GM18519 (cell line): ENCODE results near the gene FTO.

ENCODE experiments used
- ATAC-seq: cut with Tn5 transposase; IDR thresholded peaks from one replicate; pipeline ENCODE4 v1.9.1; 2021; ENCODE audit warnings: mild to moderate bottlenecking, moderate library complexity; ENCODE audit not compliant: unreplicated experiment, low FRiP score

The FTO gene

DNA sequence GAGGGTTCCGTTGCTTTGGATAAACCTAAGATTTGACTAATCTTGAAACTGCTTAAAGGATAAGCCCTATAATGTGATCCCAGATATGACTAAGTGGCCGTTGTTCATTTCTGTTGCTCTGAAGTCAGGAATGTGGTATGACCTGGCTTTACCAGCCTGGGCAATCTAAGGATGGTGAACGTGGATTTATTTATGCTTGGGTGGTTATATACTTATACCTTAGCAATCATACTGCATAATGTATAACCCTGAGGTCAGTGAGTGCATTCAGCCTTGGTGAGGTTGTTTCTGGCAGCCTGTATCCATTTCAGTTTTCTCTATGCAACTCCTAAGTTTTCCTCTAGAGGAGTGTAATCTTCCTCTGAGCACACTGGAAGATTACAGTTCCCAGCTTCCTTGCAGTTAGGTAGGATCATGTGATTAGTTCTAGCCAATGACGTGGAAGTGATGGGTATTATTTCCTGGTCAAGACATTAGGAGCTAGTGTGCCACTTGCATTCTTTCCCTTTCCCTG, 41.9 kb downstream of the FTO start:
- no peak for ATAC-seq

DNA sequence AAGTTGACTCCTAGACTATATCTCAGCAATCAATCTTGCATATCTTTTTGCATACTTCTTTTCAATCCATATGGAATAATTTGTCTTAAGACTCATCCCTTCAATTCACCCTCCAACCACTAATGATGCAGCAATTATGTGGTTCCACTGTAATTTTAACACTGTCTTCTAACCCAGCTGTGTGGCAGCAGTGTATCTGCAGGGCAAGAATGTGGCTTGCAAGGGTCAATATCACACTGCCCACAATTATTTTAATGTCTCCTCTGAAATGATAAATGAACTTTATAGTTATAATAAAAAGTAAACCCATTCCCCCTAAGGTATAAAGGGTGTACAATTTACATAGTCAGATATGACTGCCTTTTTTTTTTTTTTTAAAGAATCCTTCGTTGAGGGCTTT, 48.6 kb downstream of the FTO start:
- ATAC-seq, result no peak

DNA sequence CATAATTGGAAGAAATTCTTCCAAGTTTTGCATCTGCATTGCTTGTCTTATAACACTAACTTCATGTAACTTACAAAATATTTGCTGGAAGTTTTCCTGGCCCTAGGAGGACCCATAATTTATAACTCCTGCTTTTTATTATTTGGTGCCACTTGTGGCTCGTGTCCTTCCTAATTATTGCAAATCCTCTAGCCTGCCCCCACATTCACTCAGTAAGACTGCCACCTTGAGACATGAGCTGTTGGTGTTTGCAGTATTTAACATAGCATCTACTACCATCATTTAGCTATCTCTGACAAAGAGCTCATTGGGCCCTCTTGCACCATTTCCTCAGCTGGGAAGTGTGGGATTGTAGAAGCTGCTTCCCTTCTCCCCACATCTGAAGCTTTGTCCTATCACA, 49.5 kb downstream of the FTO start:
- no peak for ATAC-seq

DNA sequence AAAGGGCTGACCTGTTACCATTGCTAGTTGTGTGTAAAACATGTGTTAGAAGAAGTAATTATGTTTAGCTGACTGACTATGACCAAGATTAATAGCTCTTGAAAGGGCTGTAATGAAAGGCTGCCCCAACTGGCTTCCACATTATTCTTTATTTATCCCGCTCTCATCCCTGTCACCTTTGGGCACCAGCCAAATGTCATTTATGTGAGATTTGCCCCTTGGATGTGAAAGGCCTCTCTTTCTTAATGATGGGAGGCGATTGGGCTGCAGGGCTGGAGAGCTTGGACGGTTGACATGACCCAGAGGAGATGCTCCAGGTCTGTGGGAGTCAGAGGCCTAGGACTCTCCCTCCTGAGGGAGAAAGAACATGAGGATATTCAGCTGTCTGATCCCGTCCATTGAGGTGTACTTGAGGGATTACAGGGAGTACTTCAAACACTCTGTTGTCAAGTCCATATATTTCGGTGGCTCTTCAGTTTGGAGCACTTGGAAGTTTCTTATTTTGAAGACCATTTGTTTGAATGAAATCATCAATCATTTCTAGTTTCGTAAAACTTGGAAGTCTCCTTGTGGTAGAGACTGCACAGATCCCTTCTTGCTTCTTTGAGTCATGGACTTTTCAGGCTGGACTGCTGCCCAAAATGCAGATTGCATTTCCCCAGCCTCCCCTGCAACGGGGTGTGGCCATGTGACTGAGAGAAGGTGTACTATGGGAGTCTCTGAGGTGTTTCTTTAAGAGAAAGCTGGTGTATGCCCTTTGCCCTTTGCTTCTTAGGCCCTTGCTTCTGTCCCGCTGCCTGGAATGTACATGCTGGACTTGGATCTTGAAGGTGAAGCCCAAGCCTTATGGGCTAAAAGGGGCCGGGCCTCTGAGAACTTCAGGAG, 51.3 kb downstream of the FTO start:
- no peak for ATAC-seq

DNA sequence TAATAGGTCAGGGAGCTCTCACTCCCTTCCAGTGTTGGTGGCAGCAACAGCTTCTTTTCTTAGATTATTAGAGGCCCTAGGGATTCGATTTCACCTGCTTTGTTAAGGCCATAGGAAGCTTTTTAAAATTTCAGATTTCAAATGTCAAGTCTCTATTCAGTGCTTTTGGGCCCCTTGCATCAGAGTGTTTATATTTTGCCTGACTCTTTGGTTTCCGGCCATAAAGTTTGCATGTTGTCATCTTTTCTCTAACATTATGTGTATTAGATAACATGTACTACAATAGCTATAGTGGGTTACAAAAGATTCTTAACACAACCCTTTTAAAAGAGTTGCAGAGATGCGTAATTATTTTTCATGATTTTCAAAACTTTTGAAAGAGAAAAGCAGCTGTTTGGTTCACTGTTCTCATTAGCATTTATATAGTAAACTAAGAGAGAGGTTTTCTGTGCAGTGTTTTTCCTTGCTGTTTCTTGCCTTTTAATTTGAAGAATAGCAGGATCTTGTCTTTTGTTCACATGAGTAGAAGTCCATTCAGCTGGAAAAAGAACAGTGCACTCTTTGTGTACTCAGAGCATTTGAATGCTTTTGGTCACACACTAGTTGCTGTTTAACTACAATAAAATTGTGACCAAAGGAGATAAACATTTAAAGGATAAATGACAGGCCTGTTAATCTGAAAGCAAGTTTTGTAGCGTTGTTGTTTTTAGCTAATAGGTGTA, 52.5 kb downstream of the FTO start:
- no peak for ATAC-seq

DNA sequence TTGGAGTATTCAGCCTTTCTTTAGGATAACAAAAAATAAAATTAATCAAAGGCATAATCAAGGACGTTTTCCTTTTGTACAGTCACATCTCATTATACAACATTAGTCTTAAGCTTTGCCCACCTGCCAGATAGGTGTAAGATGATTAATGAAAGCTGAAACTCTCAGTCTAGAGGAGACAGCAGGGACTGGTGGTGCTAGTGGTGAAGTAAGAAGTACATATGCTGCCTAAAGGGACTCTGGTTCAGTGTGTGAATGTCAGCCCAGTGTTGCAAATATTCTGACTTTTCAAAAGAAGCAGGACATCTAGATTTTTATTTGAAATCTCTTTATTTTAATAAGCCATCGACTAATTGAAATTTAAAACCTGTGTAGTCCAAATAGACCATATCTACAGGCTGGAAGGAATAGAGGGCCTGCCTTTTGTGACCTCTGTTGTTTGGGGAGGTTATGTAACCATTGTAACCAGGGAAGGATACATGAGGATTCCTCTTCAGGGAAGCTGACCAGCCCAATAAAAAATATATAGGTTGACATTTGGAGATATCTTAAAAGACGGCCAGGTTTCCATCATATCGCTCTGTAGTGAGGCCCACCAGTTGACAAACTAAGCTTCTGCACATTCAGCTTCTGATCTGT, 54.1 kb downstream of the FTO start:
- no peak for ATAC-seq

DNA sequence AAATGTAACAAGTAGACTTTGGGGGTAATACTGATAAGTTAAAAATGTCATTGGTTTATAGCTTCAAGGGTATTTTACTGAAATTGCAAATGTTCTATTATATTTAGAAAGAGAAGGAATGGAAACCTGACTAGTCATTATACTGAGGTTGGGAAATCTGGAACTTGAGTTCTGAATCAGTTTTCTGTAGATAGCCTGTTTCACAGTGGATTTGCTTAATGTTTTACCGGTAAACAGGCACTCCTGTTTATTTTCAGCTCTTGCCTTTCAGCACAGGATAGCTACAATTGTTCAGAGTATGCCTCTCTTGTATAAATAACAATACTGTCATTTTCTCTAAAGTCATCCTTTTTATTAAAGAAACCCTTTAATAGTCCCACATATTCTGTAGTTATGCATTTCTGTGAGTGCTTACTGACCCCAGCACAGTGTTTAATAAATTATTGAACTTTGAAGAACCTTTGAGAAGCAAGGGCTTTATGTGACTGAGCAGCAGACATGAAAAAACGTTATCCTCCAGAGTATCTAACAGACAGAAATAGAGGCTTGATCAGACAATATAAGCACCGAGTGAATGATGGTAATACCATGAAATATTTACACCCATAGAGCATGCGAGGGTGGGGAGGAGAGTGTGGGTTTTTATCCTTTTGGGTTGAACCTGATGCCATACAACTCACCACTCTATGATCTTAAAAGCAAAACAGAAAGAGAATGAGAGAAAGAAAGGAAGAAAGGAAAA, 58.2 kb downstream of the FTO start:
- no peak for ATAC-seq

DNA sequence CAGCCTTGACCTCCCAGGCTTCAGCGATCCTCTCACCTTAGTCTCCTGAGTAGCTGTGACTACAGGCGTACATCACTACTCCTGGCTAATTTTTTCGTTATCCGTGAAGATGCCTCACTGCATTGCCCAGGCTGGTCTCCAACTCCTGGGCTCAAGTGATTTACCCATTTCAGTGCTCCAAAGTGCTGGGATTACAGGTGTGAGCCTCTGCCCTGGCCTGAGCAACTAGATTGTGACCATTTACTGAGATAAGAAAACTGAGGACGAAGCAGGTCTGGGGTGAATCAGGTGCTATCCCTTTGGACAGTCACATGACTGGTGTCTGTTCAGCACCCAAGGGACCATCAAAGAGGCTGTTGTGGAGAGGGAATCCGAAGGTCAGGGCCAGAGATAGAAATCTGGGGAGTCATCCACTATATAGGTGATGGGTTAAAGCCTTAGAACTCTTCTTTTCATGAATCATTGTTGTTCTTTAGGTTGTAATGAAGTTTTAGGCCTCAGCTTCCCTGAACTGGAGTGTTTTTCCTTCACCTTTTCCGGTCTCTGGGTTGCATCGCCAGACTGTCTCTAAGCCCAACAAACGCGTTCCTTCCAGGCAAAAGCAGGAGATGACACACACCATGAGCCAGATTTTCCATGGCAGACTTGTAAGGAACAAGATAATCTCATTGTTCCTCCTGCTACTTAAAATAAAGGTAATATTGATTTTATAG, 62.5 kb downstream of the FTO start:
- no peak for ATAC-seq

DNA sequence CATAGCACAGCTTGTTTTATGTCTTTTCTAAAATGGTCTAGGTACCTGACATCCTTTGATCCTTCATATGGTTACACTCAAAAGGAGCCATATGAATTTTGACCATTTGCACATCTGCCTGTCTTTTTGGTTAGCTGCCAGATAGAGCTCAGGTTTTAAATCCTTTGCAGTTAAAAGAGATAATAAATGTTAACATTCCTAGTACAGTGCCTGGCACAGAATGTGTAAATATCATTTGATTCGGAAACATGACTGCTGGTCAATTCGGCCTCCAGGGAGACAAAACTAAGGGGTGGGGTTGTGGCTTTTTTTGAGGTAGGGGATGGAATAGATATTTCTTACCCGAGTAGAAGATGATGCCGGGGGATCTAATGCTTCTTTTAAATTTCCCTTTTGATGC, 64.2 kb downstream of the FTO start:
- ATAC-seq, result no peak

DNA sequence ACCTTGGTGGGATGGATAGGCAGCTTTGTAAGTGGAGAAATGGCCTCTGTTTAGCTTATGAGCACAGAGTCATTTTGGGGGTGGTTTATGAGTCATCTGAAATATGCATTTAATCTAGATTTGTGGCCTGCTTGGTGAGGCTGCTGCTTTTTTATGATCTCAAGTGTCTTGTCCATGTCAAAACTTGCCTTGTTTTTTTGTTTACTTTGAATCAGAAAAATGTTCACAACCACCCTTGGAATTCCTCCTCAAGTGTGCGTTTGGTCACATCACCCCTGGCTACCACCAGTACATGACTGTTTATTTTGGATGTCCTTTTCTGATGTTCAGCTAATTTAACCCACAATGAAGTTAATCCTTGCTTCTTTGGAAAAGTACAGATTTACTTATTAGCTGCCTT, 64.6 kb downstream of the FTO start:
- ATAC-seq, result no peak

DNA sequence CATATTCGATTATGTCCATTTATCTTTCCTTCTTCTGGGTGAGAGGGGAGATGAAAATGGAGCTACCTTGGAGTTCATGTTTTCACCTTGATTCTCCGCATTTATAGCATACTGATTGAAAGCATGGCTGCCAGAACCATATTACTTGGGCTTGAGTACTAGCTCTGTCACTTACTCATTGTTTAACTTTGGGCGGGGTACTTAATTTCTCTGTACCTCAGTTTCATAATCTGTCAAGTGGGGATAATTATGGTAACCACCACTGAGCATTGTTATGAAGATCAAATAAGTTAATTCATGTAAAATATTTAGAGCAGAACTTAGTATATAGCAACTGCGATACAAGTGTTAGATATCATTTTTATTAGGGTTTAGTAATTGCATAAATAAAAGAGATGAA, 65.2 kb downstream of the FTO start:
- no peak for ATAC-seq

DNA sequence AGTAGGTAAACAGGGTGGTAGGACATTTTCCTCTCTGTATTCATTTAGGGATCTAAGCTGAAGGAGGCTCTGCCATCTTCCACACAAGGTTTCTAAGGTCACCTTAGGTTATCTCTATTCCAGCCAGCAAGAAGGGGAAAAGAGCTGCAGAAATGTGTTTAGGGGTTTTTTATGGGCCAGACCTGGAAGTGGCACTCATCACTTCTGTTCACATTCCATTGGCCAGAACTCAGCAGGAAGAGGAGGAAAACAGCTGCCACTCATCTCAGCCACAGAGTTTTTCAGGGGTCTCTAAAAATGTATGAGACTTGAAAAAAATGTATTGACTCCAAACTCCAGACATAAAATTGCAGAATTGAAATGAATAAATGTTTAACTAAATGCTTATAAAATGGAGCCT, 65.8 kb downstream of the FTO start:
- no peak for ATAC-seq

DNA sequence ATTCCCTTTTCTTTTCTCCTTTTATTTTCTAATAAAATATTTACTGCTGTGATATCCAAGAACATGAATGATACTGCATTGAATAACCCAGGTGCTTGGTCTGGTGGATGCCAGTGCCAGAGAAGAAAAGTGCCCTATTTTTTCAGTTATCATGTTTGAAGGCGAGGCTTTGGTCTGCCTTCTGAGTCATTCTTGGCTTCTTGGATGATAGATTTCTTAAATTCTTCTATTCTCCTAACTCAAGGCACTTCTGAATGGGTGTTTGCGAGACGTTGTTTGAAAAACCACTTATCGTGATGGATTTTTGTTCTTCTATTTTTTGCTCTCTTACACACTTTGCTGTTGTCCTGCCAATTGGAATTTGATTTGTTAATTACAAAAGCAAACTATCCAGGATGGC, 66.7 kb downstream of the FTO start:
- no peak for ATAC-seq

DNA sequence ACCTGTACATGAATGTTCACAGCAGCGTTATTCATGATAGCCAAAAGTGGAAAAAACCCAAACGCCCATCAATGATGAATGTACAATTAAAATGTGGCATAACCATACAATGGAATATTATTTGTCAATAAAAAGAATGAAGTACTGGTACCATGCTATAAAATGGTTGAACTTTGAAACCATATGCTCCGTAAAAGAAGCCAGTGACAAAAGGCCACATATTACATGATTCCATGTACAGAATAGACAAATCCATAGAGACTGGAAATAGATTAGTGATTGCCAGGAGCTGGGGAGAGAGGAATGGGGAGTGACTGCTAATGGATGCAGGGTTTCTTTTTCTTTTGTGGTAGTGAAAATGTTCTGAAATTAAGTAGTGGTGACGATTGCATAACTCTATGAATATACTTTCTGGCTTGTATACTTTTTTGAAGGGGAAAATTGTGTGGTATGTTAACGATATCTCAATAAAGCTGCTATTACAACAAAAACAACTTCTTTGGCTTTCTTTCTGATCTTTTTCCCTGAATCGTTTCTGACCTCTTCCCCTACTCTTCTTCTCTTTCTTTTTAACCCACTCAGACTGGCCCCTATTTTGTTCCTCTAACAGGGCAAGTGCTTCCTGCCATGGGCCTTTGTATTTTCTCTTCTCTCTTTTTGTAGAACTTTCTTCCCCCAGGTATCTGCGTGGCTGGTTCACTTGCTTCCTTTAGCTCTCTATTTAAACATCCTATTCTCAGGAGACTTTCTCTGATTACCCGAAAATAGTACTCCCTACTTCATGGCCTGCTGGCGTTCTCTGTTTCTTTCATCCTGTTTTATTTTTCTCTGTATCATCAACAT, 67.9 kb downstream of the FTO start:
- no peak for ATAC-seq

DNA sequence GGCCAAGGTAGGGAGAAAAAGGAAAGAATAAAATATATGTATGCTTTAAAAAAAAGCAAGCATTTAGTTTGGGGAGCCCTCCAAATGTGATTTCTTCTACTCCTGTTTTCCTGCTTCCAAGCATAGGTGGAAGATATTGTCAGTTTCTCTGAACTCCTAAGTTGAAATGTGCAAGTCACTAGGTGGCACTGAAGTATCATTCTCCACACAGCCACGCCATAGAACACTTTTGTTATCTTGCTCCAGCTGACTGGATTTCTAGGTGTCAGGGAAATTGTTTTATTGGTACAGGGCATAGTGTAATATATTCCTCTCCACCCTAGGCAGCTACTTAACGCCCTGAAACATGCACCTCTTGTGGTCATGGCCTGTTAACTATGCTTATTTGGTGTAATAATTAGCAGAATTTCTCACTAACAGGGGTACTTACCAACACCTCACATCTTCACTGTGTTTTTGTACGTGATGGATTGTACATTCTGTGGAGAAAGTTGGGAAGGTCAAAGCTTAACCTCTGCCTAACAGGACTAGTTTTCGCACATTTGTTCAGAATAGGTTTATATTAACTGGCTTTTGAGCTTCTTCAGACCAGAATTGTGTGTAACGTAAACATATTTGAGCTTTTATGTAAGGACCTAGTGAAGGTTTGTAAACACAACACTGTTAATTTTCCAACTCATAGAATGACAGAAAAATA, 69.3 kb downstream of the FTO start:
- no peak for ATAC-seq

DNA sequence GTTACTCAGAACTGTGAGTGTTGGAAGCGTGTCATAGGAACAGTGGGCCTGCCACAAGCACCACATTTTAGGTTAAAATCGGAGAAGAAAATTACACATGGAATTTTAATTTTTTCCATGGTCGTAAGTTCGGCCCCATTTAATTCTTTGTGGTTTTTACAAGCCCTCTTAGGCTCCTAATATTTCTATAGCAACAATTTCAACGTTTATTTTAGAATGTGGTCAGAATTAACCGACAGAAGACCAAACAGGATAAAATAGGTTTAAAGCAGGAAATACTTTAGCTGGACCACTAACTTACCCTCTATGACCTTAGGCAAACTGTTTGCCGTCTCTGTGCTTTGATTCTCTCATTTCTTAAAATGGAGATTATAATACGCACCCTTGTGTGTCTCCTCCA, 69.9 kb downstream of the FTO start:
- no peak for ATAC-seq

DNA sequence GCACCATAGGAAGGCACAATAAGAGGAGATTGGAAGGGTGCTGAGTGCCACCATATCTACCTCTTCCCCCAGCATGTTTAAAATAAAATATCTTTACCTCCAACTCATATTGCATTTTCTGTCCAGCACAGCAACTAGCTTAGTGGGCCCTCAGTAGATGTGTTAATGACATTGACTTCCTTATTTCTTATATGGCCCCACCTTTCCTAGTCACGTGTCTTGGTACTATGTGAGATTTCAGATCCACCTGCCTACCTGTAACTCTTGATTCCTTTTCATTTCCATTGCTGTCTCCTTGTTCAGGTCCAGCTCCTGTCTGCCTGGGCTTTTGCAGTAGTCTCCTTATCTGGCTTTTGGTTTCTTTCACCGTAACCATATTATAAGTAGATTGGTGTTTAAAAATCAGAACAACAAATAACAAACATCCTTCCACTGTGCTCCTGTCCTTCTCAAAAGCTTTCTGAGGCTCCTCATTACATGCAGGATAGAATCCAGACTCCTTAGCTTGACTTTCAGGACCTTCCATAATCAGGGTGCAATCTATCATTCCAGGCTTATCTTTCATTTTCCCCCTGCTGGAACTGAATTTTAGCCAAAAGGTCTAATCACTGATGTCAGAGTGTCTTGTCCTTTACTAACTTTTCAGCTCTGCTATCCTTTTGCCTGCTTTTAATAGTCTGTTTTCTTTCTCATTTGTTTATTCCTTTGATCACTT, 71.3 kb downstream of the FTO start:
- no peak for ATAC-seq
